Thymus (tissue), 11 donors: ENCODE measurements around the gene TRAM2. TPM values are rescaled to one million over a fixed set of nuclear protein-coding genes. Genes with fewer than 3 reads are reported as not detected.

Experiments used
- DNase-seq, 9 donors: peaks; one replicate each; pipeline ENCODE4 v3.0.0-alpha.2; 2013; ENCODE audit warnings: low spot score in 9 of 9, low read depth in 6 of 9, missing footprints in 1 of 9
- H3K27ac ChIP-seq, 2 donors: one replicate each; pipeline ENCODE4 v1.5.1; 2013; ENCODE audit warnings: control low read depth in 1 of 2, low read depth in 1 of 2, low read length in 1 of 2, mild to moderate bottlenecking in 1 of 2, moderate library complexity in 1 of 2
- H3K27me3 ChIP-seq, 2 donors: one replicate each; pipeline ENCODE4 v1.5.1; 2013; ENCODE audit warnings: low read length in 1 of 2; ENCODE audit not compliant: control insufficient read depth in 2 of 2, insufficient read depth in 1 of 2
- H3K36me3 ChIP-seq, 2 donors: one replicate each; pipeline ENCODE4 v1.5.1; 2013; ENCODE audit warnings: low read length in 1 of 2, mild to moderate bottlenecking in 1 of 2, moderate library complexity in 1 of 2; ENCODE audit not compliant: control insufficient read depth in 2 of 2, insufficient read depth in 2 of 2
- H3K4me1 ChIP-seq, 2 donors: one replicate each; pipeline ENCODE4 v1.5.1; 2013; ENCODE audit warnings: low read length in 2 of 2; ENCODE audit not compliant: control insufficient read depth in 2 of 2, insufficient read depth in 2 of 2
- H3K4me3 ChIP-seq, 2 donors: one replicate each; pipeline ENCODE4 v1.5.1; 2013; ENCODE audit warnings: low read length in 2 of 2, control low read depth in 1 of 2, mild to moderate bottlenecking in 1 of 2
- H3K9me3 ChIP-seq, 2 donors: one replicate each; pipeline ENCODE4 v1.5.1; 2013; ENCODE audit warnings: low read length in 1 of 2, mild to moderate bottlenecking in 1 of 2; ENCODE audit not compliant: control insufficient read depth in 2 of 2, insufficient read depth in 1 of 2
- WGBS: extraction: QIAGEN DNeasy Blood & Tissue Kit; methylation state at CpG from one replicate; pipeline ENCODE4 v1.1.7; 2013; 5-methylcytosine and 5-hydroxymethylcytosine counted together
- polyA plus RNA-seq: library from polyadenylated mRNA; stranded (reverse); fragments of 200-250 nt; gene quantifications from one replicate; pipeline ENCODE4 v1.2.3, GENCODE V29; 2013
- total RNA-seq: library from RNA; stranded (reverse); fragments of 120-200 nt; gene quantifications from one replicate; pipeline ENCODE4 v1.2.4, GENCODE V29; 2013
- donor health status: healthy.

The TRAM2 gene
- total and polyA plus RNA-seq, 2 donors = 3.1 to 3.4 TPM

GRCh38 chr6:52532457-52532856 lies 44.4 kb downstream of the TRAM2 start:
- DNase-seq = no peak
- H3K9me3 ChIP-seq = no peaks in the 10 kb centered on the region
- H3K4me3 ChIP-seq = no peak overlapping the region
- peaks cover 26 to 30% of the 10 kb centered on the region in 2 donors for H3K4me1 ChIP-seq
- 95% methylated on average over 2 of the region's 2 CpGs for WGBS
- no peak overlapping the region for H3K27ac ChIP-seq
- no peaks in the 10 kb centered on the region for H3K27me3 ChIP-seq
- no peaks in the 10 kb centered on the region for H3K36me3 ChIP-seq

- no peak overlapping the region for H3K4me3 ChIP-seq
- 100% methylated on average over 1 of the region's 1 CpG for WGBS
- no peak for DNase-seq
Measured at GRCh38 chr6:52531834-52532233, 45.0 kb downstream of the TRAM2 start.

GRCh38 chr6:52531396-52531795 lies 45.5 kb downstream of the TRAM2 start:
- Histone ChIP-seq H3K27ac (no peak overlapping the region), H3K4me3 (no peak overlapping the region)
- WGBS = 98% methylated on average over 4 of the region's 4 CpGs

More at GRCh38 chr6:52531834-52532233, 45.0 kb downstream of the TRAM2 start:
- no peaks in the 10 kb centered on the region for H3K36me3 ChIP-seq
- peaks cover 20 to 25% of the 10 kb centered on the region in 2 donors for H3K4me1 ChIP-seq
- no peak overlapping the region for H3K27ac ChIP-seq
- H3K27me3 ChIP-seq = no peaks in the 10 kb centered on the region
- H3K9me3 ChIP-seq = no peaks in the 10 kb centered on the region

GRCh38 chr6:52530351-52530750 lies 46.5 kb downstream of the TRAM2 start:
- H3K27ac ChIP-seq = no peak overlapping the region

More at GRCh38 chr6:52531396-52531795, 45.5 kb downstream of the TRAM2 start:
- peaks cover 15 to 21% of the 10 kb centered on the region in 2 donors for H3K4me1 ChIP-seq
- no peak for DNase-seq
- H3K9me3 ChIP-seq = no peaks in the 10 kb centered on the region
- H3K36me3 ChIP-seq = no peaks in the 10 kb centered on the region
- no peaks in the 10 kb centered on the region for H3K27me3 ChIP-seq

GRCh38 chr6:52529311-52529710 lies 47.5 kb downstream of the TRAM2 start:
- Histone ChIP-seq H3K27me3 (no peaks in the 10 kb centered on the region), H3K36me3 (no peaks in the 10 kb centered on the region), H3K9me3 (no peaks in the 10 kb centered on the region), H3K27ac (no peak overlapping the region), H3K4me1 (peaks cover 0 to 2% of the 10 kb centered on the region in 2 donors), H3K4me3 (no peak overlapping the region)
- 97% methylated on average over 8 of the region's 8 CpGs for WGBS
- DNase-seq = no peak

More at GRCh38 chr6:52530351-52530750, 46.5 kb downstream of the TRAM2 start:
- H3K27me3 ChIP-seq = no peaks in the 10 kb centered on the region
- DNase-seq = no peak
- H3K36me3 ChIP-seq = no peaks in the 10 kb centered on the region
- no peak overlapping the region for H3K4me3 ChIP-seq
- H3K9me3 ChIP-seq = no peaks in the 10 kb centered on the region
- 98% methylated on average over 10 of the region's 10 CpGs for WGBS
- peaks cover 7 to 10% of the 10 kb centered on the region in 2 donors for H3K4me1 ChIP-seq

- no peak for DNase-seq
- H3K9me3 ChIP-seq = no peaks in the 10 kb centered on the region
- WGBS = 98% methylated on average over 7 of the region's 7 CpGs
- no peak overlapping the region for H3K4me3 ChIP-seq
- H3K36me3 ChIP-seq = no peaks in the 10 kb centered on the region
- H3K4me1 ChIP-seq = peaks cover 0 to 2% of the 10 kb centered on the region in 2 donors
- H3K27me3 ChIP-seq = no peaks in the 10 kb centered on the region
- H3K27ac ChIP-seq = no peak overlapping the region
Measured at GRCh38 chr6:52527436-52527835, 49.4 kb downstream of the TRAM2 start.

GRCh38 chr6:52526634-52527033 lies 50.2 kb downstream of the TRAM2 start:
- Histone ChIP-seq H3K9me3 (no peaks in the 10 kb centered on the region), H3K4me1 (peaks cover 0 to 2% of the 10 kb centered on the region in 2 donors), H3K4me3 (no peak overlapping the region), H3K36me3 (no peaks in the 10 kb centered on the region), H3K27me3 (no peaks in the 10 kb centered on the region), H3K27ac (no peak overlapping the region)
- 95% methylated on average over 4 of the region's 4 CpGs for WGBS
- DNase-seq = no peak

- 97% methylated on average over 4 of the region's 4 CpGs for WGBS
- Histone ChIP-seq H3K9me3 (no peaks in the 10 kb centered on the region), H3K36me3 (no peaks in the 10 kb centered on the region), H3K4me3 (no peak overlapping the region), H3K27me3 (no peaks in the 10 kb centered on the region), H3K4me1 (peaks cover 0 to 2% of the 10 kb centered on the region in 2 donors), H3K27ac (no peak overlapping the region)
- DNase-seq = no peak
Measured at GRCh38 chr6:52524918-52525317, 51.9 kb downstream of the TRAM2 start.

- WGBS = 85% methylated on average over 6 of the region's 6 CpGs
- no peak for DNase-seq
- Histone ChIP-seq H3K27ac (no peak overlapping the region), H3K9me3 (no peaks in the 10 kb centered on the region), H3K36me3 (no peaks in the 10 kb centered on the region), H3K4me3 (no peak overlapping the region), H3K4me1 (peaks cover 0 to 2% of the 10 kb centered on the region in 2 donors), H3K27me3 (no peaks in the 10 kb centered on the region)
Measured at GRCh38 chr6:52523378-52524142, 53.3 kb downstream of the TRAM2 start.
